Mesendoderm (in vitro differentiated cells): ENCODE data around the gene GREB1.

ENCODE experiments used
- DNase-seq: peaks from one replicate; pipeline ENCODE4 v3.0.0; 2013
- H2AK5ac ChIP-seq: 2 replicates; pipeline ENCODE4 v1.6.1; 2013; ENCODE audit warnings: low read length, inconsistent platforms
- H2BK120ac ChIP-seq: 2 replicates; pipeline ENCODE4 v1.6.1; 2013; ENCODE audit warnings: low read depth, mild to moderate bottlenecking, low read length, moderate library complexity, mixed read lengths
- H2BK15ac ChIP-seq: replicated peaks from 2 replicates; pipeline ENCODE4 v1.6.1; 2013; ENCODE audit warnings: low read depth, mild to moderate bottlenecking, moderate library complexity
- H2BK5ac ChIP-seq: 2 replicates; pipeline ENCODE4 v1.6.1; 2013; ENCODE audit warnings: low read length, inconsistent platforms
- H3K18ac ChIP-seq: 2 replicates; pipeline ENCODE4 v1.6.1; 2013; ENCODE audit warnings: mild to moderate bottlenecking, low read length, mixed read lengths
- H3K23ac ChIP-seq: one replicate; pipeline ENCODE4 v1.6.1; 2013; ENCODE audit warnings: low read length
- H3K27ac ChIP-seq: 2 replicates; pipeline ENCODE4 v1.5.1; 2013; ENCODE audit warnings: low read depth, mild to moderate bottlenecking, inconsistent platforms, low read length, moderate library complexity
- H3K27me3 ChIP-seq: 2 replicates; pipeline ENCODE4 v1.6.1; 2013; ENCODE audit warnings: low read length, control low read depth, mild to moderate bottlenecking, inconsistent platforms; ENCODE audit not compliant: insufficient read depth, poor library complexity
- H3K36me3 ChIP-seq: 2 replicates; pipeline ENCODE4 v1.6.1; 2013; ENCODE audit warnings: low read length, inconsistent platforms; ENCODE audit not compliant: control insufficient read depth, insufficient read depth
- H3K4ac ChIP-seq: one replicate; pipeline ENCODE4 v1.6.1; 2013; ENCODE audit warnings: low read depth, mild to moderate bottlenecking, low read length, moderate library complexity
- H3K4me1 ChIP-seq: 2 replicates; pipeline ENCODE4 v1.6.1; 2013; ENCODE audit warnings: low read depth, low read length, inconsistent platforms; ENCODE audit not compliant: control insufficient read depth
- H3K4me2 ChIP-seq: 2 replicates; pipeline ENCODE4 v1.6.1; 2013; ENCODE audit warnings: low read length
- H3K4me3 ChIP-seq: 2 replicates; pipeline ENCODE4 v1.5.1; 2013; ENCODE audit warnings: mild to moderate bottlenecking, low read length
- H3K56ac ChIP-seq: one replicate; pipeline ENCODE4 v1.6.1; 2013; ENCODE audit warnings: low read length
- H3K79me1 ChIP-seq: 2 replicates; pipeline ENCODE4 v1.6.1; 2013; ENCODE audit warnings: low read length, inconsistent platforms
- H3K79me2 ChIP-seq: 2 replicates; pipeline ENCODE4 v1.6.1; 2013; ENCODE audit warnings: mild to moderate bottlenecking, low read length; ENCODE audit not compliant: control insufficient read depth, insufficient read depth
- H3K9ac ChIP-seq: 2 replicates; pipeline ENCODE4 v1.6.1; 2013; ENCODE audit warnings: low read length, inconsistent platforms
- H4K5ac ChIP-seq: one replicate; pipeline ENCODE4 v1.6.1; 2013; ENCODE audit warnings: low read length
- H4K8ac ChIP-seq: one replicate; pipeline ENCODE4 v1.6.1; 2013; ENCODE audit warnings: low read depth, mild to moderate bottlenecking, control low read depth, low read length, moderate library complexity
- WGBS: extraction: QIAGEN DNeasy Blood & Tissue Kit; methylation state at CpG from one replicate; pipeline ENCODE4 v1.1.7; 2013; ENCODE audit warnings: low lambda C conversion rate, missing lambda C conversion rate; ENCODE audit not compliant: insufficient coverage; ENCODE audit errors: extremely low coverage; 5-methylcytosine and 5-hydroxymethylcytosine counted together

GREB1 gene

DNA sequence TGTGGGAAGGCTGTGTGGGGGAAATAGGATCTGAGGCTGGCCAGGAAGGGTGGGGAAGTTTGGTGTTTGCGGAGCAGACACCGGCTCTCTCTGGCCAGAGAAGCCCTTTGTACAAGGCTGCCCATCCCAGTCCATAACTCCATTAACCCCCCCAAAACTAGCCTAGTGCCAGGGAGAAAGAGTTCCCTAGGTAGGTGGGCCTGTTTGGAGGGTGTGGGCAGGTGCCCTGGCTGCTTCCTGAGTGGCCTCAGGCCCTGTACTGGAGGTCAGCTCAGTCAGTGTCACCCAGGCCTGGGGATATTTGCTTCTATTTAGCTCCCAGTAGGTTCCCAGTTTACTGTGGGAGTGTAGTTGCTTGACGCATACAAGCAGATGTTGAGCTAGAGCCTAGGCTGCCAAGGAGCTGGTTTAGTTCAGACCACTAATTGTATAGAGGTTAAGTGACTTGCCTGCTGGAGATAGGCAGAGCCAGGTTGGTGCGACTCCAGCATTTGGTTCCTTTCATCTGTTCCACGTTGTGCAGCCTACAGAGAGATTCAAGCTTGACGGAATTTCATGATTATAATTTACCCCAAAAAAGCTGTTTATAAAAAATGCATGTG is 2.9 kb upstream of the GREB1 start:
- Histone ChIP-seq H3K4me3 (no peak overlapping the region), H3K27ac (no peak overlapping the region), H4K5ac (no peak overlapping the region), H3K23ac (no peak overlapping the region), H4K8ac (no peak overlapping the region), H3K4me2 (no peak overlapping the region), H3K18ac (no peak overlapping the region), H3K36me3 (no peaks in the 10 kb centered on the region), H2BK120ac (no peak overlapping the region), H3K79me1 (peaks cover 2% of the 10 kb centered on the region), H3K4ac (no peak overlapping the region), H2AK5ac (no peak overlapping the region), H3K79me2 (no peaks in the 10 kb centered on the region), H2BK5ac (no peak overlapping the region), H3K56ac (no peak overlapping the region), H3K9ac (no peak overlapping the region), H3K4me1 (no peaks in the 10 kb centered on the region), H3K27me3 (no peaks in the 10 kb centered on the region), H2BK15ac (no peak overlapping the region)
- DNase-seq: no peak
- WGBS: no CpG with 5 or more reads among the region's 6 CpGs

DNA sequence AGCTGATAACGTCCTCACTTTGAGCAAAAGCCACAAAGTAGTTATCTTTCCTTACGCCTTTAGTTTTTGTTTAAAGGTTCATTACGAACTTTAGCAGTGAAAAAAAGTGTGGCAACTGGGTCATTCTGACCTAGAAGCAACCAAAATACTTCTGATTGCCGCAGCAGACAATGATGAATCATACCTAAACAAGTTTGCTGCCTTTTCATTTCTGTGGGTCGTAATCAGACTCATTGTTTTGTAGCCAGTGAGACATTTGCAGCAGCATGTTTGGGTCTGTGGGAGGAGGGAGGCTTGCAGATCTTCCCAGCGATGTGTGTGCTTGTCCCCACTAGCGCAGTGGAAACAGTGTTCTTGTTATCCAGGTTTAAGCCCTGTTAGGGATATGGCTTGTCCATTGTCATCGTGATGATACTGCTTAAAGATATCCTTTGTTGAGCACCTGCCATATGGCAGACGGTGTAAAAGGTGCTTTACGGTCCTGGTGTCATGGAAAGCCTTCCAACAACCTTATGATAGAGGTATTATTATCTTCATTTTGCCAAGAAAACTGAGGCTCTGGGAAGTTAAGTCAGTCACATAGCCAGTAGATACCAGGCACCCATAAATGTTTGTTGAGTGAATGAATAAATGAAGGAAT is 1.3 kb upstream of the GREB1 start:
- Histone ChIP-seq H2BK5ac (no peak overlapping the region), H2AK5ac (no peak overlapping the region), H3K23ac (no peak overlapping the region), H3K4me2 (no peak overlapping the region), H4K5ac (no peak overlapping the region), H3K4ac (no peak overlapping the region), H3K9ac (no peak overlapping the region), H3K79me2 (no peaks in the 10 kb centered on the region), H2BK15ac (no peak overlapping the region), H3K36me3 (no peaks in the 10 kb centered on the region), H3K4me1 (no peaks in the 10 kb centered on the region), H3K27ac (peak overlapping the region; percentile 49), H4K8ac (no peak overlapping the region), H3K18ac (no peak overlapping the region), H2BK120ac (no peak overlapping the region), H3K56ac (no peak overlapping the region), H3K79me1 (peaks cover 2% of the 10 kb centered on the region), H3K4me3 (no peak overlapping the region), H3K27me3 (no peaks in the 10 kb centered on the region)
- no peak for DNase-seq
- WGBS: no CpG with 5 or more reads among the region's 10 CpGs

DNA sequence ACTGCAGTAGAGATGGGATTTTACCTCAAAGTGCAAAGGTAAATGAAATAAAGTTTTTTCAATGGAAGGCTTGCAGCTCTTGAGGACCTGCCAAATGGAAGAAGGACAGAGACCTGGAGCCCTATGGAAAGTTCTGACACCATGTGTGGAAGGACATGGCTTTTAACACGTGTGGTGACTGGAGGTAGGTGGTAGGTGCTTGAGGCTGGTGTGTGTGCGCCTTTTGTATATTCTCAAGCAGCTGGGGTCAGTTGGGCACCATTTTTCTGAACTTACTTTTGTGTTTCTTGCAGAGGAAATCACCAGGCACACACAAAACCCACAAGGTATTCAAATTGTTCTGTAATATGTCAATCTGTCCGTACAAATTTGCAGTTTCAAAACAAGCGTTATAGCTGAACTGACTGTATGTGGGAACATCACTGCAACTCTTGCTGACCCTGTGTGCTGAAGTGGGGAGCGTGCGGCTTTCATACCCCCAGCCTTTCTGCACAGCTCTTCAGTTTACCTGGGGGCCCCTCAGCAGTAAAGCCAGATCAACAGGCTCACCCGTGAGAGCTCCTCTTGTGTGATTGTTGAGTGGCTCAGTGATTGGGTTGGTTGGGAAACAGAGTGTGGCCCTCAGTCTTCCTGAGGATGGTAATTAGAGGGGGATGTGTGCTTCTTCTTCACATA is 363 bp downstream of the GREB1 start:
- no peak overlapping the region for H2BK15ac ChIP-seq
- no peak overlapping the region for H3K4me3 ChIP-seq
- H3K23ac ChIP-seq: peak overlapping the region; percentile 20
- no peaks in the 10 kb centered on the region for H3K4me1 ChIP-seq
- no peaks in the 10 kb centered on the region for H3K79me2 ChIP-seq
- no peak overlapping the region for H3K9ac ChIP-seq
- no peak overlapping the region for H2BK120ac ChIP-seq
- no peak overlapping the region for H3K4me2 ChIP-seq
- WGBS: no CpG with 5 or more reads among the region's 7 CpGs
- H3K18ac ChIP-seq: no peak overlapping the region
- no peak overlapping the region for H2AK5ac ChIP-seq
- no peak overlapping the region for H3K27ac ChIP-seq
- H3K79me1 ChIP-seq: peaks cover 2% of the 10 kb centered on the region
- H3K4ac ChIP-seq: no peak overlapping the region
- H3K27me3 ChIP-seq: no peaks in the 10 kb centered on the region
- H4K8ac ChIP-seq: no peak overlapping the region
- no peaks in the 10 kb centered on the region for H3K36me3 ChIP-seq
- no peak overlapping the region for H4K5ac ChIP-seq
- DNase-seq: no peak
- peak overlapping the region; percentile 39 for H3K56ac ChIP-seq
- no peak overlapping the region for H2BK5ac ChIP-seq

DNA sequence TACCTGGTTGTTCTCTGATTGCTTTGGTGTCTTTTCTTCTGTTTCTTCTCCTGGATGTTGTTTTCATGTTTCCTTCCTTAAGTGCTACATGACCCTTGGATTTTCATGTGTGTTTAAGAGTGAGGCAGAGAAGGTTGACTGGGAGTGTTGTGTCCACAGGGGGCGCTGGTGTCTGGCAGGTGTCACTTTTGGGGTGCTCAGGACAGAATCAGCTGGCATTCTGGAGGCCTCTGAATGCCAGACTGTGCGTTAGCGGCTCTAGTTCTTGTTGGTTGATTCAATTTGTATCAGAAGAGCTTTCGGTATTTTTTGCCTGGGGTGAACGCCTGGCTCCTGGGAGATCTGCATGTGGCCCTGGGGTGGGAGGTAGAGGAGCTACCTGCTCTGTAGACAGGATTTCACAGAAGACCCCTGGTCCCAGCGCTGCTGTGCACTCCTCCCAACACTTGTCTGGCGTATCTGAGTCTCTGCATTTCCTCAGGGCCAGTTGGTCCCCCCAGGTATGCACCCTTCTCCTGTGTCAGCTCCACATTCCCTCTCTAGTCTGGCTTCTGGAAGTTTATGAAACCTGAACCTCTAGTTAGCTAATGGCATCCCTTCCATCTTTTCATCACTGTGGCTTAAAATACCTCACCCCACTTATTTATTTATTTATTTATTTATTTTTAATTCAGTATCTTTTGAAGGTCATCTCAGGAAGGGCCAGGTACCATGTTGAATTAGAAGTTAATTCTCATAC is 1.1 kb downstream of the GREB1 start:
- H4K5ac ChIP-seq: no peak overlapping the region
- H2AK5ac ChIP-seq: no peak overlapping the region
- H3K79me1 ChIP-seq: peaks cover 2% of the 10 kb centered on the region
- H3K4me2 ChIP-seq: no peak overlapping the region
- H3K56ac ChIP-seq: no peak overlapping the region
- H3K23ac ChIP-seq: no peak overlapping the region
- H3K4ac ChIP-seq: no peak overlapping the region
- no peak overlapping the region for H3K9ac ChIP-seq
- no peak overlapping the region for H2BK120ac ChIP-seq
- no peak overlapping the region for H3K4me3 ChIP-seq
- WGBS: no CpG with 5 or more reads among the region's 7 CpGs
- H2BK5ac ChIP-seq: no peak overlapping the region
- H3K36me3 ChIP-seq: no peaks in the 10 kb centered on the region
- no peak overlapping the region for H4K8ac ChIP-seq
- no peaks in the 10 kb centered on the region for H3K79me2 ChIP-seq
- no peak overlapping the region for H3K18ac ChIP-seq
- peaks cover 7% of the 10 kb centered on the region for H3K4me1 ChIP-seq
- no peaks in the 10 kb centered on the region for H3K27me3 ChIP-seq
- H3K27ac ChIP-seq: no peak overlapping the region
- no peak for DNase-seq
- H2BK15ac ChIP-seq: no peak overlapping the region

DNA sequence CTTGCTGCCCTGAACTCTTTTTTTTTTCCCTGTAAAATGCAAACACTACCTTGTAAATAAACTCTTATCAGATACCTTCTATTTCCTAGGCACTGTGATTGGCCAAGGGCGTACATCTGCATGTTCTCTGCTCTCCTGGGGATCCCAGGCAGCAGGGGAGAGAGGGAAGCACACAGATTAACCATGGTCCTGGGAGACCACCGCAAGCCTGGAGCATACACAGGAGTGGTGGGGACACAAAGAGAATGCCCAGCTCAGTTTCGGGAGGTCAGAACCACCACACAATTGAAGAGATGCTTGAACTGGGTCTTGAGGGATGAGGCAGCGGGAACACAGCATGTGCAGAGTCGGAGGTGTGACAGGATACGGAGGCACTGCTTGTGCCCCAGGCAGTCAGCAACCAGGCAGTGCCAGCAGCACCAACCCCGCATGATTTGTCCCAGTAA is 2.1 kb downstream of the GREB1 start:
- Histone ChIP-seq H2BK120ac (no peak overlapping the region), H3K18ac (no peak overlapping the region), H3K27ac (no peak overlapping the region), H3K27me3 (no peaks in the 10 kb centered on the region), H2BK15ac (no peak overlapping the region), H3K23ac (no peak overlapping the region), H4K5ac (no peak overlapping the region), H3K56ac (no peak overlapping the region), H3K4me3 (no peak overlapping the region), H4K8ac (no peak overlapping the region), H2AK5ac (no peak overlapping the region), H3K4me2 (no peak overlapping the region), H2BK5ac (no peak overlapping the region), H3K79me1 (no peaks in the 10 kb centered on the region), H3K9ac (no peak overlapping the region), H3K4ac (no peak overlapping the region), H3K79me2 (no peaks in the 10 kb centered on the region), H3K36me3 (no peaks in the 10 kb centered on the region), H3K4me1 (peaks cover 15% of the 10 kb centered on the region)
- WGBS: no CpG with 5 or more reads among the region's 7 CpGs
- no peak for DNase-seq
